Measurements from ENCODE around the gene LMNA. TPM values are rescaled to one million over a fixed set of nuclear protein-coding genes. Genes with fewer than 3 reads are reported as not detected.
"Not testable (repeated sequence)": the region's sequence is repeated elsewhere in the genome, so short reads cannot be mapped to it uniquely, and the experiment has no call there.

The LMNA gene
- total RNA-seq, 1 experiment from 2014 or later, result 68.8 TPM

- DNase-seq (ENCODE audit: low spot score) (no peak), ATAC-seq (no peak)
- no peaks in the 10 kb centered on the region for H3K27me3 Mint-ChIP-seq (ENCODE audit: low read depth)
- peak overlapping the region; percentile 57 for H3K27ac Mint-ChIP-seq
- TF ChIP-seq ZNF232 (CRISPR knock-in tag; IDR thresholded peaks at IDR 0.05) (no peak), NFE2L1 (CRISPR knock-in tag; IDR thresholded peaks at IDR 0.05) (0 out of 2 replicates have a peak, but pooled peaks have one; percentile 12)
- H3K4me1 Mint-ChIP-seq, result peaks cover 49% of the 10 kb centered on the region
- no peaks in the 10 kb centered on the region for H3K36me3 Mint-ChIP-seq
- POLR2A ChIA-PET, result interaction anchor here (0.5 to 0.7 kb wide), 3 partner anchors 35 to 201 kb away, joined by 3 to 7 read pairs (median 3); no protein-coding TSS in a partner anchor
- CTCF ChIA-PET, result interaction anchor here (0.6 to 2.6 kb wide), 4 partner anchors 17 to 78 kb away, joined by 3 to 13 read pairs (median 6); no protein-coding TSS in a partner anchor
- H3K4me3 Mint-ChIP-seq, result no peak overlapping the region
- no peaks in the 10 kb centered on the region for H3K9me3 Mint-ChIP-seq
Measured at GRCh38 chr1:156177919-156178654, 63.6 kb downstream of the LMNA start.

- POLR2A ChIA-PET, result interaction anchor here (1.1 kb wide), 1 partner anchor 33 kb away, joined by 3 read pairs; the partner anchor contains the start of gene PMF1
- Mint-ChIP-seq H3K9me3 (peaks cover under 1% of the 10 kb centered on the region; the same call in 1 of the 2 replicates), H3K36me3 (no peaks in the 10 kb centered on the region), H3K27me3 (ENCODE audit: low read depth) (no peaks in the 10 kb centered on the region), H3K4me1 (peaks cover 50% of the 10 kb centered on the region), H3K4me3 (no peak overlapping the region), H3K27ac (no peak overlapping the region)
- CTCF ChIA-PET, result interaction anchor here (1.6 kb wide), 1 partner anchor 20 kb away, joined by 4 read pairs; no protein-coding TSS in a partner anchor
- ATAC-seq, result no peak
- DNase-seq (ENCODE audit: low spot score), result no peak
- TF ChIP-seq ZNF121 (CRISPR knock-in tag; IDR thresholded peaks at IDR 0.05) (peak; percentile 96), NR2C2 (CRISPR knock-in tag; IDR thresholded peaks at IDR 0.05) (no peak), GTF2I (CRISPR knock-in tag; conservative IDR thresholded peaks at IDR 0.05) (0 out of 2 replicates have a peak, but pooled peaks have one; percentile 35), ZNF671 (CRISPR knock-in tag; IDR thresholded peaks at IDR 0.05) (no peak), USF2 (CRISPR knock-in tag; IDR thresholded peaks at IDR 0.05) (no peak)
Measured at GRCh38 chr1:156180471-156180870, 66.0 kb downstream of the LMNA start.

- Mint-ChIP-seq H3K27ac (peak overlapping the region; percentile 97), H3K9me3 (peaks cover 11% of the 10 kb centered on the region), H3K4me1 (peaks cover 47% of the 10 kb centered on the region), H3K4me3 (peak overlapping the region; percentile 38)
- ATAC-seq; CTCF ChIA-PET; H3K27me3 Mint-ChIP-seq (ENCODE audit: low read depth); POLR2A ChIA-PET; H3K36me3 Mint-ChIP-seq: not testable (repeated sequence)
- DNase-seq (ENCODE audit: low spot score), result peak; percentile 64
- TF ChIP-seq USF2 (CRISPR knock-in tag; IDR thresholded peaks at IDR 0.05), result peak; percentile 58
Measured at GRCh38 chr1:156181391-156181924, 66.9 kb downstream of the LMNA start.

GRCh38 chr1:156182010-156182779 is 67.7 kb downstream of the LMNA start:
- H3K36me3 Mint-ChIP-seq, result peaks cover 11% of the 10 kb centered on the region
- H3K4me1 Mint-ChIP-seq, result peaks cover 40% of the 10 kb centered on the region
- peaks cover 18% of the 10 kb centered on the region for H3K9me3 Mint-ChIP-seq
- peak overlapping the region; percentile 97 for H3K27ac Mint-ChIP-seq
- H3K27me3 Mint-ChIP-seq (ENCODE audit: low read depth); POLR2A ChIA-PET; DNase-seq (ENCODE audit: low spot score): not testable (repeated sequence)
- TF ChIP-seq ZNF121 (CRISPR knock-in tag; IDR thresholded peaks at IDR 0.05), result peak; percentile 98
- peak; percentile 36 for ATAC-seq
- CTCF ChIA-PET, result interaction anchor here (1.6 kb wide), 1 partner anchor 12 kb away, joined by 6 read pairs; the partner anchor contains the start of gene SLC25A44
- H3K4me3 Mint-ChIP-seq, result peak overlapping the region; percentile 38

- H3K27me3 Mint-ChIP-seq (ENCODE audit: low read depth); ATAC-seq; H3K4me3 Mint-ChIP-seq; H3K27ac Mint-ChIP-seq; DNase-seq (ENCODE audit: low spot score); POLR2A ChIA-PET: not testable (repeated sequence)
- Mint-ChIP-seq H3K9me3 (peaks cover 32% of the 10 kb centered on the region), H3K4me1 (peaks cover 14% of the 10 kb centered on the region), H3K36me3 (peaks cover 22% of the 10 kb centered on the region)
- TF ChIP-seq GABPB1 (CRISPR knock-in tag; IDR thresholded peaks at IDR 0.05), result peak; percentile 91
- CTCF ChIA-PET, result interaction anchor here (0.6 kb wide), 1 partner anchor 44 kb away, joined by 3 read pairs; no protein-coding TSS in a partner anchor
Measured at GRCh38 chr1:156186347-156187177, 72.1 kb downstream of the LMNA start.

Other genes starting within 250 kb of the LMNA start
- 25.1 to 29.3 TPM (median 27.2 TPM) in 3 replicates for gene RIT1, start 203.4 kb upstream of the LMNA start, total RNA-seq (2021)
- 46.0 to 64.4 TPM (median 59.8 TPM) in 3 replicates for gene KHDC4, start 180.3 kb upstream of the LMNA start, total RNA-seq (2021)
- gene RXFP4, start 173.1 kb upstream of the LMNA start, total RNA-seq (2021), result not detected in 3 replicates
- 60.0 to 69.5 TPM (median 66.2 TPM) in 3 replicates for gene ARHGEF2, start 136.2 kb upstream of the LMNA start, total RNA-seq (2021)
- gene SSR2, start 93.8 kb upstream of the LMNA start, total RNA-seq (2021), result 172 to 175 TPM (median 174 TPM) in 3 replicates
- gene UBQLN4, start 60.9 kb upstream of the LMNA start, total RNA-seq (2021), result 35.0 to 37.3 TPM (median 36.3 TPM) in 3 replicates
- gene LAMTOR2, start 59.9 kb upstream of the LMNA start, total RNA-seq (2021), result 62.4 to 75.7 TPM (median 73.8 TPM) in 3 replicates
- gene RAB25, start 53.6 kb upstream of the LMNA start, total RNA-seq (2021), result 61.9 to 82.8 TPM (median 82.5 TPM) in 3 replicates
- gene MEX3A, start 32.2 kb upstream of the LMNA start, total RNA-seq (2021), result 66.3 to 79.1 TPM (median 70.6 TPM) in 3 replicates
- 6.9 to 12.4 TPM (median 8.7 TPM) in 3 replicates for gene SEMA4A, start 38.9 kb downstream of the LMNA start, total RNA-seq (2021)
- gene SLC25A44, start 79.4 kb downstream of the LMNA start, total RNA-seq (2021), result 17.9 to 29.1 TPM (median 19.7 TPM) in 3 replicates
- gene PMF1, start 98.3 kb downstream of the LMNA start, total RNA-seq (2021), result 112 to 129 TPM (median 115 TPM) in 3 replicates
- gene BGLAP, start 127.5 kb downstream of the LMNA start, total RNA-seq (2021), result 2.3 to 3.8 TPM (median 2.6 TPM) in 3 replicates
- gene PAQR6, start 133.3 kb downstream of the LMNA start, total RNA-seq (2021), result 5.9 to 7.9 TPM (median 6.5 TPM) in 3 replicates
- gene SMG5, start 168.1 kb downstream of the LMNA start, total RNA-seq (2021), result 87.7 to 109 TPM (median 91.1 TPM) in 3 replicates
- 2.2 to 2.7 TPM (median 2.4 TPM) in 3 replicates for gene TMEM79, start 169.6 kb downstream of the LMNA start, total RNA-seq (2021)
- 53.7 to 60.3 TPM (median 58.7 TPM) in 3 replicates for gene GLMP, start 181.0 kb downstream of the LMNA start, total RNA-seq (2021)
- 0.39 TPM in 1 of 3 replicates, not detected in the others for gene VHLL, start 184.6 kb downstream of the LMNA start, total RNA-seq (2021)
- gene CCT3, start 223.6 kb downstream of the LMNA start, total RNA-seq (2021), result 411 to 479 TPM (median 429 TPM) in 3 replicates
- gene TSACC, start 223.8 kb downstream of the LMNA start, total RNA-seq (2021), result 1.8 to 2.7 TPM (median 2.2 TPM) in 3 replicates